Activated gamma-delta T cell treated with Interleukin-2 at 50 U/mL for 16 hours (primary cell): ENCODE data around the gene TMEM204.

Experiments
- DNase-seq: peaks from one replicate; pipeline ENCODE4 v3.0.0-alpha.2; 2020

TMEM204 gene

GRCh38 chr16:1499756-1500464 lies 33.6 kb upstream of the TMEM204 start:
- no peak for DNase-seq

- DNase-seq = no peak
Measured at GRCh38 chr16:1500465-1501150, 32.9 kb upstream of the TMEM204 start.

DNA sequence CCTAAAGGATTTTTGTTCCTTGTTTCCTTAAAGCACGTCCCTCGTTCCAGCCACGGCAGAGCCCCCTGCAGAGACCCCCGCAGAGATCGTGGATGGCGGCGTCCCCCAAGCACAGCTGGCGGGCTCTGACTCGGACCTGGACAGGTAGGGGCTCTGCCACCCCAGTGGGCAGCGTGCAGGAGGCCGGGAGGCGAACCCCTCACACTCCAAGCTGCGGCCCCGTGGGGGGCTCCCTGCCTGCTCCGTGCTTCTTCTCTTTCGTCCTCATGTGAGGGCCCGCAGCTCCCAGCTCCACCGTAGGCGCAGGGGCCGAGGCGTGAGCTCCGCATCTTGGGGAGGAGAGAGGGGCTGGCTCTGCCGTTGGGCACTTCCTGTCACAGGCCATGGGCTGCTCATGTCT lies 31.8 kb upstream of the TMEM204 start:
- no peak for DNase-seq

GRCh38 chr16:1502092-1503004 lies 31.1 kb upstream of the TMEM204 start:
- no peak for DNase-seq

GRCh38 chr16:1503110-1503955 lies 30.1 kb upstream of the TMEM204 start:
- DNase-seq = no peak

- DNase-seq = no peak
Measured at GRCh38 chr16:1505073-1505844, 28.2 kb upstream of the TMEM204 start.

- no peak for DNase-seq
Measured at GRCh38 chr16:1505912-1506311, 27.6 kb upstream of the TMEM204 start.

- DNase-seq = no peak
Measured at GRCh38 chr16:1506494-1507213, 26.8 kb upstream of the TMEM204 start.

DNA sequence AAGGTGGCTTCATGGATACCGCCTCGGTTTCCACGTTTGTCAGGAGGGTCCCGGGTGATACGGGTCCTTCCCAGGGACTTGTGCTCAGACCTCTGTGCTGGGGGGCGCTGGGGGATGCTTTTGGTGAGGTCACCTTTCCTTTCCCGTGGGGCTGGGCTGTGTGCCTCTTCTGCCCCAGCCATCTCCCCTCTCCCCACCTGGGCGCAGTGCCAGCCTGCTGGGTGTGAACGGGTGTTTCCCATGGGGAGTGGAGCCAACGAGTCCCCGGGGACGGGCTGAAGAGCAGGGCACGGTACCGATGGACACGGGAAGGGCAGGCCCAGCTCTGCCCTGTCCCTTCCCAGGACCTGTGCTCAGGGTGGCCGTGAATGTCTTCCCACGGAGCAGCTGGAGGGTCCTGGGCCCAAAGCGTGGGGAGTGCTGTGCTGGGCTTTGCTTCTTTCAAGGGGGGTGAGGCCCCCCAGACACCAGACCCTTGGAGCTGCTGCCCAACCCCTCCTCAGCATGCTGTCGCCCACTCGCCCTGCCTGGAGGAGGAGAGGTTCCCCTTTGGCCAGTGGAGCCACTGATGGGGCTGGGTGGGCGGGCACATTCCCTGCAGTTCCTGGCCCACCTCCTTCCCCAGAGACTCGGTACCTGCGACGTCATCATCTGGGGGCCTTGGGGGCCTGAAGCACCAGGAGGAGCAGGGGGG lies 24.8 kb upstream of the TMEM204 start:
- DNase-seq = no peak

DNA sequence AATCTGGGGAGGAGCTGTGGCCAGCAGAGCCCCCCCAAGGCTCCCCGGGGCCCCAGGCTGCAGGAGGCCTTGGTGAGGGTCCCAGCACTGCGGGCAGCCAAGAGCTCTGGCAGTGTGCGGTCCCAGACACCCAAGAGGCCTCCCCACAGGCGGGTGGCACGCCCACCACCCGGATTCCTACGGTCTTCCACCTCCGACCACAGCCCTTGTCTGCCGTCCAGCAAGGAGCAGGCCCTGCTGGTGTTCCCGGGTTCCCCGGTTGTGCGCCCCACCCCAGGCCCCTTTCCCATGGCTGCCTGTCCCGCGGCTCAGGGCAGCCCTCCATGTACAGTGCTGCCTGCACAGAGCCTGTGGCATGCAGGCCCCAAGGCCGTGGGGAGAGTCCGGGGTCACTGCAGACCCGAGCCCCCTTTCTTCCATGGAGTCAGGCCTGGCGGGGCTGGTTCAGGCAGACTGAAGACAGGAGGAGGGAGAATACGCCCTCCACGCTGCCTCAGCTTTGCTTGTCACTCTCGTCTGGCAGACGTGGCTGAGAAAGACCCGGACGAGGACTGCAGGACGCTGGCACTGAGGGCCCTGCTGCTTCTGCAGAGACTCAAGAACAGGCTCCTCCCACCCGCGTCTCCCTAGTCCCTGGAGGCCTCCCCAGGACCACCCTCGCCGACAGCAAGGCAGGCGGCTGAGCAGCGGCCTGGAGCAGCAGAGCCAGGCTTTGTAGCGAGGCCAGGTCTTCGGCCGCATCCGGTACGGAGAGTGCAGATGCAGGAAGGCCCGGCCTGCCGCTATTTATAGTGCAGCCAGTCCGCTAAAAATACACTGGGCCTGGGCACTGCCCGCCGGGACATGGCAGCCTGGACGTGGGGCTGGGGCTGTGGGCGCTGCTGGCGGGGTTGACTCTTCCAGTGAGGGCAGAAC lies 23.9 kb upstream of the TMEM204 start:
- DNase-seq = no peak

DNA sequence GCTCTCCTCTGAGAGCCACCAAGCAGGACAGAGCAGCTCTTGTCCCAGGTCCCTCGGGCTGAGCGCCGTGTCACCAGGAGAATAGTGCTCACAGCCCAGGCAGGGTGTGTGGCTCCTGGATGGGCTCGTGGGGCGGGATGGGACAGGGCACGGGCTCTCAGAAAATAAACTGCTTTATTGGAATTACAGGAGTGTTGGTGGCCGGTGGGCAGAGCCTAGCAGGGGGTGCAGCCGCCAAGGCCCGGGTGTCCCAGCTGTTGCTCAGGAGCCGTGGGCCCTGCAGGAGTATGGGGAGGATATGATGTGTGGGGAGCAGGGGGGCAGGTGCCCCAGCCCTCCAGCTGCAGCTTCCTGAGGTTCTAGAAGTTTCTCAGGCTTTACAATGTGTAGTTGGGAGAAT lies 23.2 kb upstream of the TMEM204 start:
- DNase-seq = no peak

DNA sequence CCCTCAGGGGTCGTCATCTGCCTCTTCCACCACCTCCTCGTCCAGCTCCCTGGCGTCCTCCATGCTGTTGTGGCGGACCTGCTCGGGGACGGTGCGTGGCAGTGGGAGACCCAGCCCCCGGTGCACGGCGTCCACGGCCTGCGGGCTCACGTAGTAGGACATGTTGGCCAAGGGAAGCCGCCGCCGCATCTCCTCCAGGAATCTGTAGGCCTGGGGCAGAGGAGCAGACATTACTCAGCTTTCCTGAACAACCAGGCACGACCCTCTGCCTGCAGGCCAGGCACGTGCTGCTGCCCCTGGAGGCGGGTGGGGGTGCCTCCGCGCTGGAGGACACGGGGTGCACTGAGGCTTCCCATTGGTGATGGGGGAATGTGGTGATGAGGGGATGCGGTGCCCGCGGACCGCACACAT lies 22.5 kb upstream of the TMEM204 start:
- no peak for DNase-seq

DNA sequence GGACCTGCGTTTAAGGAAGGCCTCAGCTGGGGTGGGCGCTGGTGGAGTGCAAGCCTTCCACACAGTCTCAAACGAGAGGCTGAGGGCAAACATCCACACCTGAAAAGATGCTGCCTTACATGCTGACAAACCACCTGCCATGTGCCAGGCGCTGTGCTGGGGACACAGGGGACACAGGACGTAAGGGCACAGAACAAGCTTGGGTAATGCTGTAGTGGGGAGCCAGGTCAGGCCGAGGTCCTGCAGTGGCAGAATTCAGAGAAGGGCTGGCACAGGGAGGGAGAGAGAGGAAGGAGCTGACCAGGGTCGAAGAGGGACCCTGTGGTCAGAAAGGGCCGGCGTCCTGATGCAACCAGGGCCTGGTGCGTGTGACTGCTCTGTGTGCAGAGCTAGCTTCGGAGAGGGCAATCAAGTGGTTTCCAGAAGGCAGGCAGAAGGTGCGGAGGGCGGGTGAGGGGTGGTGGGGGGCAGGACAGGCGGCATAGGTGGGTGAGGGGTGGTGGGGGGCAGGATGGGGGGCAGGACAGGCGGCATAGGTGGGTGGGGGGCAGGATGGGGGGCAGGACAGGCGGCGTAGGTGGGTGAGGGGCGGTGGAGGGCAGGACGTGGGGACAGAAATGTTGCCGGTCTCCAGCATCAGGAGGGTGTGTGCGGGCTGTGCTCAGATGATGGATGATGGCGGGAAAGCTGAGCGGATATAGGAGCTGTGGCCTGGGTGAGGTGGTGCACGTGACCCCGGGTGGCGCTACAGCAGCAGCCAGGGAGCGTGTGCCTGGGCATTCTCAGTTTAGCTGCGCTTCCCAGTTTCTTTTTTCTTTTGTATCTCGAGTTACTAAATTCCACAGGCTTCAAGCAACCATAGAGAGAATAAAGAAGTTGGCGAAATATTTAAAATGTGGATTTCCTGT lies 21.6 kb upstream of the TMEM204 start:
- no peak for DNase-seq

GRCh38 chr16:1512774-1513173 lies 20.7 kb upstream of the TMEM204 start:
- DNase-seq = no peak

DNA sequence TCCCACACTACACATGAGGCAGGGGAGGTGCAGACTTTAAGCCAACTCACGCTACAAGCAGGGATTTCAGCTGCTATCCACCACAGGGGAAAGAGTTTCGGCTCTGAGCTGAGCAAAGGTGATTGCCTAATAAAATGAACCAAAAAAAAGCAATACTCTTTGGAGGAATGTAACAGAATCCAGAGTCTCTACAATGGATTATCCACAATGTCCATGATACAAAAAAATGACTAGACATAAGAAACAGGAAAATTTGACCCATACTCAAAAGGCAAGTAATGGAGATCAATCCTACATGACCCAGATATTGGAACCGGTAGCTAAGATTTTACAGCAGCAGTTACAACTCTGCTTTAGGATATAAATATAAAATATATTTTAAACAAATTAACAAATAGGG lies 19.0 kb upstream of the TMEM204 start:
- DNase-seq = no peak

DNA sequence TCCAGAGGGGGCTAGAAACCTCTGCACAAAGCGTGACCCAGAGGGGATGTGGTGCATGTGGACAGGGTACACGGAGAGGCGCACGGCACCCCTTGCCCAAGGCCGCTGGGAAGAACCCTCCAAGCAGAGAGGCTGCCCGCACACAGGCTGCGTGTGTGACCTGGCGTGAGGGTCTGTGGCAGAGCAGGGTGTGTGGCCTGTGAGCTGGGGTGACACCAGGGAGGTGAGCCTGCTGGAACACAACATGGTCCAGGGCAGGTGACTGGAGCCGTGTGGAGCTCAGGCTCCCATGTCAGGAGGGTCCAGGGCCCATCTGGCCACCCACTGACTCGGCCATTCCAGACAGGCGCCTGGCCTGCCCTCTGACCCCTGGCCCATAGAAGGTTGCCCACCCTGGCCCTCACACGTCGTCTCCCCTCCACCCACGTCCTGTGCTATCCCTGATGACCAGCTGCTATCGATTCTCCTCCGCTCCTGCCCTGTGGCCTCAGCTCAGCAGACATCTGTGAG lies 14.8 kb upstream of the TMEM204 start:
- no peak for DNase-seq

GRCh38 chr16:1519831-1520230 lies 13.6 kb upstream of the TMEM204 start:
- DNase-seq = no peak

DNA sequence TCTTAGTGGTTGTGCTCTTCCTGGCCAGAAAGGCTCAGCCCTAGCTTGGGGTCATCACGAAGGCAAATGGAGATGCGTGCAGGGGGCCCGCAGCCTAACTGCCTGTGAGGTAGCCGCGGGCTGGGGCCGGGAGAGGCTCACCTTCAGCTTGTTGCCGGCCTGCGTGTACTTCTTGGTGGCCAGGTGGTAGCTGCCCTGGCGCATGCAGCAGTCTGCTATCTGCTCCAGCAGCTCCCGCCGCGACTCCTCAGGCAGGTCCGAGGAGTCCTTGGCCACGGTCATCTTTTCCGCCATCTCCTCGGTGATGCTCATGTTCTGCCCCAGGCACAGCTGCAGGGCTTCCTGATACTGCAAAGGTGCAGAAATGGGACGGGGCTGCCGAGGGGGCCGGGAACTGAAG lies 13.0 kb upstream of the TMEM204 start:
- DNase-seq = no peak
